ENCODE measurements around the gene CITED4.

The CITED4 gene

DNA sequence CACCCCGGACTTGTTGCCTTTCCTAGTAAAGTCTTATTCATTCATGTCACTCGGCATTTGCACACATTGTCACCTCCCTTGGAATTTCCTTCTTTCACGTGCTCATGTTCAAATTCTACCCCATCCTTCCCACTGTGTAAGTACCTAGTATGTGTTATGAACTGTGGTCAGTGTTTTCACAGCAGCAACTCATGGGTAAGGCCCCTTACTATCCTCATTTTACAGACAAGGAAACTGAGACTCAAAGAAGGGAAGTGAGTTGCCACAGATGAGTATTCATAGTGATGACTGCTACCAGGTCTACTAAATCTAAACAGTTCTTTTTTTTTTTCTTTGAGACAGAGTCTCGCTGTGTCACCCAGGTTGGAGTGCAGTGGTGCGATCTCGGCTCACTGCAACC, 10.5 kb downstream of the CITED4 start:
- DNase-seq = no peak

DNA sequence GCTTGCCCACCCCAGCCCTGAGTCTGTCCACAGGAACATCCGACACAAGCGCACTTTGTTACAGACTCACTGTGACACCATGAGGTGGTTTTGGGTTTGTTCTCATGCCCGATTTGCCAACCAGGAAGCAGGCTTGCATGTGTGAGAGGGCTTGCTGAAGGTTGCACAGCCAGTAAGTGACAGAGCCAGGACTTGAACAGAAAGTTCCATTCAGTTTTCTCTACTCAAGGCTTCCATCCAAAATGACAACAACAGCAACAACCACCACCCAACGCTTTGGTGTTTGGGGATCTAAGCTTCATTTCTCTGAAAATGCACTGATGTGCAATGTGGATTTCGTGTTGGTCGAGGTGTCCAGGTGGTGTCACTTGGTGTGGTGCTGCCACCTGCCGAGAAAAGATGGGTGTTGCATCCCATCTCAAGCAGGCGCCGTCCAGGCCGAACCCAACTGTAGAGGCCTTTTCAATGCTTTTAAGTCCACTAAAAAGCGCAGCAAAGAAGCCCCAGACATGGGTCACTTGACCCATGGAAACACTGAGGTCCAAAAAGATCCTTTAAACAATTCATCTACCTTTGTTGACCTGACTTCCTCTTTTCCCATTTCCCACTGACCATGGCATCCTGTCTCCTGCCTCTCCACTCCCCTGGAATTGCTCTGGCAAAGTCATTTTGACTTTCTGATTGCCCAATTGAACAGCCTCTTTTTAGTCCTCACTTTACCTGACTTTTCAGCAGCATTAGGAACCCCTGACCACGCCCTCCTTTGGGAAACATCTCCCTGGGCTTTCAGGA, 12.2 kb downstream of the CITED4 start:
- peak; percentile 76 for DNase-seq

DNA sequence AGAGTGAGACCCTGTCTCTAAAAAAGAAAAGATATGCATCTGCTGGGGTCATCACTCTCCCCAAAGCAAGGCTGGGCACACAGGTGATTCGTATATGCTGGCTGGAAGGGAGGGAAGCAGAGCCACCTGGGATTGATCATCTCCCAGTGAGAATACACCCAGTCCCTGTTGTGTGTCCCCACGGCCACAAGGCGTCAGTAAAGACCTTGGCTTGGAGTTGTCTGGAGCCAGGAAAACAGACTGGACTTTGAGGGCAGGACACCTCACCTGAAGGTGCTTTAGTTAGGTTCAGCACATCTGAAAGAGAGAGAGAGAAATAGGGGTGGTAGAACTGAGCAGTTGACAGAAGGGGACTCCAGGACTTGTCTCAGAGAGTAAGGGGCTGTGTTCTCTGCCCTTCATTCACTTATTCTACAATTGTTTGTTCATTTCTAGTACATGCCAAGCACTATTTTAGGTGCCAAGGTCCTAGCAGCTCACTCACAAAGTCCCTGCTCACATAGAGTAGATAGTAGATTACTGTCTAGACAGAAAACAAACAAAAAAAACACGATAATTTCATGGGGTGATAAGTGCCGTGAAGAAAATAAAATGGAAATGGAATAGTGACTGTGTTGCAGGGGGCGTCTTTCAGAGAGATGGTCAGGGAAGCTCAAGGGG, 13.5 kb downstream of the CITED4 start:
- no peak for DNase-seq

- no peak for DNase-seq
Measured at GRCh38 chr1:40847023-40847745, 15.0 kb downstream of the CITED4 start.

GRCh38 chr1:40845895-40846294, 16.3 kb downstream of the CITED4 start:
- no peak for DNase-seq

DNA sequence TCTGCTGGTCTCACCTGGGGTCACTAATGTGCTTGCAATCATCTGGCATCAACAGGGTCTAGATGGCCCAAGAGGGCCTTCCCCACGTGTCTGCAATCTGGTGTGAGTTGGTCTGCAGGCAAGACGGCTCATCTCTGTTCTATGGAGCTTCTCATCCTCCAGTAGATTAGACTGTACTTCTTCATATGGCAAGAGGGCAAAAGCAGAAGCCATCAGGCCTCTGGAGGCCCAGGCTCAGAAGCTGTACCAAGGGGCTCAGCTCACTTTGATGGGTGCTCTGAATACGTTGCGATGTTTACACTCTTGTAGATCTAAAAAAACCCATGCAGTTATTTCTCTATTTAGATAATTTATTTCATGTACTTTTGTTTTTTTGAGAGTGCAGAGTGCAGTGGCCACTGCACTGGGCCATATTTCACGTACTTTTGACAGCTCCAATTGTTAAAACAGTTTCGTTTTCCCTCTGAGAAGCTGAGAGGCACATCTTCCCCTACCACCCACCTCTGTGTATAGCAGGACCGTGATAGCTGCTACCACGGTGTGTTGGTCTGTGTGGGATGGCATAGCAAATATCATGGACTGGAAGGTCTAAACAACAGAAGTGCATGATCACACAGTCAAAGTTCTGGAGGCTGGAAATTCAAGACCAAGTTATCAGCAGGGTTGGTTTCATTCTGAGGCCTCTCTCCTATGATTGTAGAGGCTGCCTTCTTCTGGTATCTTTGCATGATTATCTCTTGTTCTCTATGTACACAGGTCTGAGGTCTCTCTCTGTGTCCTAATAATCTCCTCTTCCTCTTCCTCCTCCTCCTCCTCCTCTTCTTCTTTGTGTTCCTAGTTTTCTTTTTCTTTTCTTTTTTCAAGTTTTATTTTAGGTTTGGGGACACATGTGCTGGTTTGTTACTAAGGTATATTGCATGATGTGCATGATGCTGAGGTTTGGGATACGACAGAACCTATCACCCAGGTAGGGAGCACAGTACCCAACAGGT, 17.0 kb downstream of the CITED4 start:
- DNase-seq = no peak

DNA sequence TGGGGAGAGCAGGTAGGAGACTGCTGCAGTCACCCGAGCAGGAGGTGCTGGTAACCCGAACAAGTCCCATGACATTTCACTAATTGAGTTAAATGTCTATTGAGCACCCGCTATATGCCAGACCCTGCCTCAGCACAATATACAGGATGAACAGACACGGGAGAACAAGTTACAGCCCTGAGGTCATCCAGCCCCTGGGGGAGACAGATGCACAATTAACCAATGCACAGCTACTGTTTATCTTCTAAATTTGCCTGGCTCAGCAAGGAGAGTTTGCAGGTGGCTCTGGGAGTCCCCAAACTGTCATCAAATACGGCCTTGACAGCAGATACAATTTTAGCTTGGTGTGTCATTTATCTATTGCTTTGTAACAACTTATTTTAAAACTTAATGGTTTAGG, 18.1 kb downstream of the CITED4 start:
- no peak for DNase-seq

- no peak for DNase-seq
Measured at GRCh38 chr1:40842691-40843090, 19.5 kb downstream of the CITED4 start.

GRCh38 chr1:40842207-40842606, 20.0 kb downstream of the CITED4 start:
- no peak for DNase-seq

GRCh38 chr1:40841602-40842001, 20.6 kb downstream of the CITED4 start:
- DNase-seq = no peak

GRCh38 chr1:40840526-40841323, 21.4 kb downstream of the CITED4 start:
- DNase-seq = no peak

DNA sequence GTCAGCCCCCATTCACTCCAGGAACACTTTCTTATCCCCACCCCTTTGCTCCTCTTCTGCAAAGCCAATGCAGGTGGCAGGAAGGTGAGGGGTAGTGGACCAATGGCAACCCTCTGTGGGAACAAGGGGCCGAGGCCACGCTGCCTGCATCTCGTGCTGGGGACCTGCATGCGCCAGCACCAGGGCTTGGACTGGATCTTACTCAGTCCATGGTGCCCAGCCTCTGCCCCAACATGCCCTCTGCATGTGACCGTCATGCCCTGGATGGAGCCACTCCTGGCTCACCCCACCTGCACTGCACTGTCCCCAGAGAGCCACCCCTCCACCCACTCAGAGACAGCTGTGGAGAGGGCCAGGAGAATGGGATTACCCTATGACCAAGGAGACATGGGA, 22.2 kb downstream of the CITED4 start:
- DNase-seq = no peak

GRCh38 chr1:40838980-40839942, 22.9 kb downstream of the CITED4 start:
- no peak for DNase-seq

DNA sequence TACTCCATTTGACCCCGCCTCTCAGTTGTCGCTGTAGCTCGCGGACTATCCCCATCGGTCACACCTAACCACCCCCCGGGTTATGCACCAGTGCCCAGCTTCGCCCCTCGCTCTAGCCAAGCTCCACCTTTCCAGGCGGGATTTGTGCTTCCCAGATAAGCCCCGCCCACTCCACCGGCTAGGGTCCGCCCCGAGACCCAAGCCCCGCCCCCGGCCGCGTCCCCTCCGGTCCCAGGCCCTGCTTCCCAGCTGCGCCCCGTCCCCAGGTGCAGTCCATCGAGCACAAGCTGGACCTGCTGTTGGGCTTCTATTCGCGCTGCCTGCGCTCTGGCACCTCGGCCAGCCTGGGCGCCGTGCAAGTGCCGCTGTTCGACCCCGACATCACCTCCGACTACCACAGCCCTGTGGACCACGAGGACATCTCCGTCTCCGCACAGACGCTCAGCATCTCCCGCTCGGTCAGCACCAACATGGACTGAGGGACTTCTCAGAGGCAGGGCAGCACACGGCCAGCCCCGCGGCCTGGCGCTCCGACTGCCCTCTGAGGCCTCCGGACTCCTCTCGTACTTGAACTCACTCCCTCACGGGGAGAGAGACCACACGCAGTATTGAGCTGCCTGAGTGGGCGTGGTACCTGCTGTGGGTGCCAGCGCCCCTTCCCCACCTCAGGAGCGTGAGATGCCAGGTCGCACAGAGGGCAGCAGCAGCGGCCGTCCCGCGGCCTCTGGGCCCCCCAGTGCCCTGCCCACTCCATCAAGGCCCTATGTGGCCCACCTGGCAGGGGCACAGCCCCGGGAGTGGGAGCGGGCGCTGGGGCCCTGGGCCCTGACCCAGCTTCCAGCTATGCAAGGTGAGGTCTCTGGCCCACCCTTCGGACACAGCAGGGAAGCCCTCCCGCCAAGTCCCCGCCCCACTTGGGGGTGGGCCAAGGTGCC, 23.9 kb downstream of the CITED4 start:
- DNase-seq = no peak

DNA sequence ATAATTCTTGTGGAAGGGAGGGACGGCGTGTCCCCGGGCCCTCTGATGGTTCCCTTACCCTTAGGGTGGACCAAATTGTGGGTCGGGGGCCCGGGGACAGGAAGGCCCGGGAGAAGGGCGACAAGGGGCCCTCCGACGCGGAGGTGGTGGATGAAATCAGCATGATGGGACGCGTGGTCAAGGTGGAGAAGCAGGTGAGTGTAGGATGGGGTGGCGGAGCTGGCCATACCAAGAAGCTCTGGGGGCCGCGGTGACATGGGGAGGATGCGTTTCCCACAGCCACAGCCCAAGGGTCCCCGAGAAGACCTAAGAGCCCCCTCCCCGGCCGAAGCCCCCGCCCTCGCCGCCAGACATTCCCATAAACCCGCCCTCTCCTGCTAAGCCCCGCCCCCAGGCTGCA, 24.6 kb downstream of the CITED4 start:
- no peak for DNase-seq

DNA sequence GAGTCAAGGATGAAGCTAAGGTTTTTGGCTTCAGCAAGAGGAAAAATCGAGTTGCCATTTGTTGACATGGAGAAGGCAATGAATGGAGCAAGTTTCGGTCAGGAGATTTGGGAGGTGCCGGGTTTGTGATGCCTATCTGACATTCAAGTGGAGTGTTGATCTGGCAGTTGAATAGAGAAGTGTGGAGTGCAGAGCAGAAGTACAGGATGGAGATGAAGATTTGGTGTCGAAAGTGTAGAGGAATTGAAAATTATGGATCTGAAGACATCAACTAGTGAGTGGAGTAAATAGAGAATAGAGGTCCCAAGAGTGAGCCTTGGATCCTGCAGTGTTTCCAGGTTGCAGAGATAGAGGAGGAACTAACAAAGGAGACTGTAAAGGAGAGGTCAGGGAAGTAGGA, 25.9 kb downstream of the CITED4 start:
- DNase-seq = no peak

- DNase-seq = no peak
Measured at GRCh38 chr1:40834968-40835545, 27.1 kb downstream of the CITED4 start.

- no peak for DNase-seq
Measured at GRCh38 chr1:40833979-40834378, 28.2 kb downstream of the CITED4 start.
